Hematopoietic multipotent progenitor cell (in vitro differentiated cells): ENCODE measurements around the gene PLA2G4A. TPM values are rescaled to one million over a fixed set of nuclear protein-coding genes. Genes with fewer than 3 reads are reported as not detected.
A peak's percentile ranks its signal among the peaks of the same experiment; 100 is the strongest.

ENCODE experiments used
- DNase-seq, 3 donors: peaks; one replicate each; pipeline ENCODE4 v3.0.0-alpha.2; 2011 to 2015; ENCODE audit warnings: low read depth in 2 of 3, low spot score in 2 of 3
- total RNA-seq: library from RNA; depleted of rRNA; stranded (reverse); fragments of >200 nt; gene quantifications from one replicate; pipeline ENCODE4 v1.2.3, GENCODE V29; 2012

The PLA2G4A gene
- total RNA-seq, 1 donor = 6.5 TPM

GRCh38 chr1:186829686-186830587, 1.2 kb downstream of the PLA2G4A start:
- DNase-seq = peak in 1 of 3 donors; percentile 37

GRCh38 chr1:186831168-186831567, 2.4 kb downstream of the PLA2G4A start:
- DNase-seq = no peak

- no peak for DNase-seq
Measured at GRCh38 chr1:186834399-186834958, 5.7 kb downstream of the PLA2G4A start.

GRCh38 chr1:186835448-186835847, 6.7 kb downstream of the PLA2G4A start:
- DNase-seq = no peak

GRCh38 chr1:186837806-186838205, 9.1 kb downstream of the PLA2G4A start:
- DNase-seq = no peak

- DNase-seq = peak in 1 of 3 donors; percentile 55
Measured at GRCh38 chr1:186838380-186839040, 9.8 kb downstream of the PLA2G4A start.

- peak in 1 of 3 donors; percentile 41 for DNase-seq
Measured at GRCh38 chr1:186839041-186839400, 10.3 kb downstream of the PLA2G4A start.

- no peak for DNase-seq
Measured at GRCh38 chr1:186841599-186841998, 12.8 kb downstream of the PLA2G4A start.

- no peak for DNase-seq
Measured at GRCh38 chr1:186842547-186842946, 13.8 kb downstream of the PLA2G4A start.

- no peak for DNase-seq
Measured at GRCh38 chr1:186843226-186843625, 14.5 kb downstream of the PLA2G4A start.

- DNase-seq = no peak
Measured at GRCh38 chr1:186843931-186844330, 15.2 kb downstream of the PLA2G4A start.

GRCh38 chr1:186845576-186846210, 16.9 kb downstream of the PLA2G4A start:
- DNase-seq = peak in 1 of 3 donors; percentile 37

- DNase-seq = peak in 1 of 3 donors; percentile 12
Measured at GRCh38 chr1:186848509-186849130, 19.9 kb downstream of the PLA2G4A start.

- no peak for DNase-seq
Measured at GRCh38 chr1:186849271-186849671, 20.5 kb downstream of the PLA2G4A start.

GRCh38 chr1:186849826-186850225, 21.1 kb downstream of the PLA2G4A start:
- peak in 1 of 3 donors; percentile 28 for DNase-seq

GRCh38 chr1:186854102-186854501, 25.4 kb downstream of the PLA2G4A start:
- no peak for DNase-seq

- DNase-seq = no peak
Measured at GRCh38 chr1:186858923-186859322, 30.2 kb downstream of the PLA2G4A start.

GRCh38 chr1:186859995-186860394, 31.2 kb downstream of the PLA2G4A start:
- no peak for DNase-seq

GRCh38 chr1:186864296-186864695, 35.5 kb downstream of the PLA2G4A start:
- no peak for DNase-seq

- peak in 1 of 3 donors; percentile 46 for DNase-seq
Measured at GRCh38 chr1:186865253-186865652, 36.5 kb downstream of the PLA2G4A start.

GRCh38 chr1:186865857-186866256, 37.1 kb downstream of the PLA2G4A start:
- DNase-seq = no peak
